Hepatocyte (in vitro differentiated cells): Measurements from ENCODE around the gene YIPF5. TPM values are rescaled to one million over a fixed set of nuclear protein-coding genes. Genes with fewer than 3 reads are reported as not detected.

Experiments used
- DNase-seq: peaks from one replicate; pipeline ENCODE4 v3.0.0-alpha.2; 2016; ENCODE audit warnings: low spot score
- H2AFZ ChIP-seq: fragments of 200-600 bp; sonication (generic); 2 replicates; pipeline ENCODE4 v1.6.0; 2016; ENCODE audit warnings: antibody characterized with exemption, mild to moderate bottlenecking
- H3K27ac ChIP-seq: fragments of 200-600 bp; sonication (generic); 2 replicates; pipeline ENCODE4 v1.5.1; 2016; ENCODE audit warnings: mild to moderate bottlenecking
- H3K27me3 ChIP-seq: fragments of 200-600 bp; sonication (generic); 2 replicates; pipeline ENCODE4 v1.6.1; 2016
- H3K36me3 ChIP-seq: fragments of 200-600 bp; sonication (generic); replicated peaks from 2 replicates; pipeline ENCODE4 v1.5.1; 2016; ENCODE audit warnings: low read depth; ENCODE audit not compliant: insufficient read depth
- H3K4me1 ChIP-seq: fragments of 200-600 bp; sonication (generic); 2 replicates; pipeline ENCODE4 v1.5.1; 2016; ENCODE audit warnings: mild to moderate bottlenecking, moderate library complexity; ENCODE audit not compliant: insufficient read depth
- H3K4me2 ChIP-seq: fragments of 200-600 bp; sonication (generic); 2 replicates; pipeline ENCODE4 v1.6.0; 2016
- H3K4me3 ChIP-seq: fragments of 200-600 bp; sonication (generic); 2 replicates; pipeline ENCODE4 v1.5.1; 2016; ENCODE audit warnings: mild to moderate bottlenecking
- H3K79me2 ChIP-seq: fragments of 200-600 bp; sonication (generic); 2 replicates; pipeline ENCODE4 v1.6.0; 2017; ENCODE audit warnings: mild to moderate bottlenecking
- H3K9me2 ChIP-seq: fragments of 200-600 bp; sonication (generic); replicated peaks from 2 replicates; pipeline ENCODE4 v1.6.0; 2017; ENCODE audit warnings: mild to moderate bottlenecking; ENCODE audit not compliant: insufficient read depth
- H3K9me3 ChIP-seq: fragments of 200-600 bp; sonication (generic); 2 replicates; pipeline ENCODE4 v1.5.1; 2016; ENCODE audit warnings: low read depth, mild to moderate bottlenecking
- H4K20me1 ChIP-seq: fragments of 200-600 bp; sonication (generic); 2 replicates; pipeline ENCODE4 v1.6.0; 2016; ENCODE audit warnings: mild to moderate bottlenecking; ENCODE audit not compliant: insufficient read depth, poor library complexity, severe bottlenecking
- EZH2 ChIP-seq: fragments of 200-600 bp; sonication (generic); IDR thresholded peaks from 2 replicates; pipeline ENCODE4 v1.6.1; 2016; ENCODE audit warnings: antibody characterized with exemption, mild to moderate bottlenecking, borderline replicate concordance
- EZH2phosphoT487 ChIP-seq: fragments of 200-600 bp; sonication (generic); IDR thresholded peaks from one replicate; pipeline ENCODE4 v1.6.1; 2018; ENCODE audit warnings: antibody characterized with exemption, mild to moderate bottlenecking, low read depth, moderate library complexity; ENCODE audit not compliant: unreplicated experiment, severe bottlenecking
- WGBS: methylation state at CpG from one replicate; pipeline ENCODE4 v1.1.6; 2016; ENCODE audit warnings: low lambda C conversion rate; ENCODE audit errors: missing lambda C conversion rate; 5-methylcytosine and 5-hydroxymethylcytosine counted together
- polyA plus RNA-seq: library from polyadenylated mRNA; unstranded; fragments of >200 nt; fragmentation: Nextera tagmentation; extraction: Ambion mirVana; gene quantifications from 2 replicates; pipeline ENCODE4 v1.2.1, GENCODE V29; 2016
- total RNA-seq: library from RNA; depleted of rRNA; stranded (reverse); fragments of >200 nt; gene quantifications from 2 replicates; pipeline ENCODE4 v1.2.3, GENCODE V29; 2014
- TF ChIP-seq, protein P1 (sequence below): fragments of 200-600 bp; sonication (generic); IDR thresholded peaks from 2 replicates; pipeline ENCODE4 v1.5.1; 2016; ENCODE audit warnings: antibody characterized with exemption, mild to moderate bottlenecking; ENCODE audit not compliant: poor library complexity

Gene YIPF5
- total and polyA plus RNA-seq, 2 experiments from 2014 or later: 82.3 to 119 TPM

DNA sequence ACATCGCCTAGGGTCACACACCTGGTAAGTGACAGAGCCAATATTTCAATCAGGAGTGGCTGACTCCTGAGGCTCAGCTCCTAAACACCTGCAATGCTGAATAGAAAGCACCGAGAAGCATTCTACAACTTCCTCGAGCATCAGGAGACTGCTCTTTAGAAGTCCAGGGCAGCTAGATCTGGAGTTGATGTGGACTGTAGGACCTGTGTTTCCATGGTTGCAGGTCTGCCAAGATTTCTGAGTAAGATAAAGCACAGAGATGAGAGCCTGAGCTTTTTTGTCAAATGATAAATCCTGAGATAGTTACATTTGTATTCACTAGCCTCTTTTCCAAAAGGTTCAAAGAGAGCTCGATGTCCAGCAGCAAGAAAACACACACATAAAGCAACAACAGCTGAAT lies 43.8 kb downstream of the YIPF5 start:
- Histone ChIP-seq H4K20me1 (no peaks in the 10 kb centered on the region), H3K9me2 (no peaks in the 10 kb centered on the region), H3K79me2 (no peaks in the 10 kb centered on the region), H3K9me3 (no peaks in the 10 kb centered on the region), H3K27ac (no peak overlapping the region), H2AFZ (no peak overlapping the region), H3K4me3 (no peak overlapping the region), H3K27me3 (no peaks in the 10 kb centered on the region), H3K36me3 (no peaks in the 10 kb centered on the region), H3K4me2 (no peak overlapping the region), H3K4me1 (peaks cover 13% of the 10 kb centered on the region)
- no peak for DNase-seq
- WGBS: 91% methylated on average over 4 of the region's 4 CpGs
- TF ChIP-seq EZH2 (no peak), EZH2phosphoT487 (no peak)
- TF ChIP-seq, protein P1, sequence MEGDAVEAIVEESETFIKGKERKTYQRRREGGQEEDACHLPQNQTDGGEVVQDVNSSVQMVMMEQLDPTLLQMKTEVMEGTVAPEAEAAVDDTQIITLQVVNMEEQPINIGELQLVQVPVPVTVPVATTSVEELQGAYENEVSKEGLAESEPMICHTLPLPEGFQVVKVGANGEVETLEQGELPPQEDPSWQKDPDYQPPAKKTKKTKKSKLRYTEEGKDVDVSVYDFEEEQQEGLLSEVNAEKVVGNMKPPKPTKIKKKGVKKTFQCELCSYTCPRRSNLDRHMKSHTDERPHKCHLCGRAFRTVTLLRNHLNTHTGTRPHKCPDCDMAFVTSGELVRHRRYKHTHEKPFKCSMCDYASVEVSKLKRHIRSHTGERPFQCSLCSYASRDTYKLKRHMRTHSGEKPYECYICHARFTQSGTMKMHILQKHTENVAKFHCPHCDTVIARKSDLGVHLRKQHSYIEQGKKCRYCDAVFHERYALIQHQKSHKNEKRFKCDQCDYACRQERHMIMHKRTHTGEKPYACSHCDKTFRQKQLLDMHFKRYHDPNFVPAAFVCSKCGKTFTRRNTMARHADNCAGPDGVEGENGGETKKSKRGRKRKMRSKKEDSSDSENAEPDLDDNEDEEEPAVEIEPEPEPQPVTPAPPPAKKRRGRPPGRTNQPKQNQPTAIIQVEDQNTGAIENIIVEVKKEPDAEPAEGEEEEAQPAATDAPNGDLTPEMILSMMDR: no peak

- no peak overlapping the region for H3K4me2 ChIP-seq
- H4K20me1 ChIP-seq: no peaks in the 10 kb centered on the region
- H3K9me2 ChIP-seq: no peaks in the 10 kb centered on the region
- H3K27me3 ChIP-seq: no peaks in the 10 kb centered on the region
- H2AFZ ChIP-seq: no peak overlapping the region
- no peaks in the 10 kb centered on the region for H3K79me2 ChIP-seq
- DNase-seq: peak; percentile 28
- TF ChIP-seq, protein P1: no peak
- TF ChIP-seq EZH2phosphoT487: no peak
- no peak for TF ChIP-seq EZH2
- WGBS: 37% methylated on average over 4 of the region's 4 CpGs
- H3K4me1 ChIP-seq: peaks cover 13% of the 10 kb centered on the region
- no peaks in the 10 kb centered on the region for H3K9me3 ChIP-seq
- no peak overlapping the region for H3K4me3 ChIP-seq
- H3K36me3 ChIP-seq: no peaks in the 10 kb centered on the region
- H3K27ac ChIP-seq: peak overlapping the region; percentile 63
Measured at GRCh38 chr5:144125163-144125726, 45.2 kb downstream of the YIPF5 start.

GRCh38 chr5:144122641-144123040 lies 47.8 kb downstream of the YIPF5 start:
- TF ChIP-seq EZH2: no peak
- TF ChIP-seq, protein P1: no peak
- no peak for TF ChIP-seq EZH2phosphoT487
- WGBS: 72% methylated on average over 3 of the region's 3 CpGs
- no peak for DNase-seq
- Histone ChIP-seq H3K9me2 (no peaks in the 10 kb centered on the region), H3K4me2 (no peak overlapping the region), H3K36me3 (no peaks in the 10 kb centered on the region), H3K79me2 (no peaks in the 10 kb centered on the region), H2AFZ (no peak overlapping the region), H3K27me3 (no peaks in the 10 kb centered on the region), H3K9me3 (no peaks in the 10 kb centered on the region), H3K4me3 (no peak overlapping the region), H4K20me1 (no peaks in the 10 kb centered on the region), H3K27ac (no peak overlapping the region), H3K4me1 (peaks cover 13% of the 10 kb centered on the region)
